ENCODE results near the gene PRSS2.
"Not testable (repeated sequence)": the region's sequence is repeated elsewhere in the genome, so short reads cannot be mapped to it uniquely, and the experiment has no call there.

Gene PRSS2

DNA sequence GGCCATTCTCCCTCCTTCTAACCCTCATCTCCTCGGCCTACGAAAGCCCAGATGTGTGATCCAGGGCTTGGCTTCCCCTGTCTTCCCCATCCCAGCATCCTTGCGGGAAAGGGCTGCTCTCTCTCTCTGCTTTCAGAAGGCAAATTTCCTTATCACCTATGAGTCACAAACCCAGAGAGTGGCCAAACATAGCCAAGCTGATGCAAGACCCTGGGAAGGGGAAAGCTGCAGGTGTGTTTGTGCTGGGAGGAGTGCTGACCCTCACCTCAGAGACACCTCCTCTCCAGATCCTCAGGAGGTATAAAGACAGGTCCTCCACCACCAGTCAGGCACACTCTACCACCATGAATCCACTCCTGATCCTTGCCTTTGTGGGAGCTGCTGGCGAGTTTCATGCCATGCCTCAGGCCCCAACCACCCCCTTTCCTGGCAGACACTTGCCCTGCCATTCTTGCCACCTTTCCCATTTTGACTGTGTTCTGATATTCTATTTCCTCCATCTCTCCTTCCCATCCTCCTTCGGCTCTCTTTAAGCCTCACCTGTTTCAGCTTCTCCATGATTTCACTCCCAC, 10.6 kb upstream of the PRSS2 start:
- DNase-seq = no peak

DNA sequence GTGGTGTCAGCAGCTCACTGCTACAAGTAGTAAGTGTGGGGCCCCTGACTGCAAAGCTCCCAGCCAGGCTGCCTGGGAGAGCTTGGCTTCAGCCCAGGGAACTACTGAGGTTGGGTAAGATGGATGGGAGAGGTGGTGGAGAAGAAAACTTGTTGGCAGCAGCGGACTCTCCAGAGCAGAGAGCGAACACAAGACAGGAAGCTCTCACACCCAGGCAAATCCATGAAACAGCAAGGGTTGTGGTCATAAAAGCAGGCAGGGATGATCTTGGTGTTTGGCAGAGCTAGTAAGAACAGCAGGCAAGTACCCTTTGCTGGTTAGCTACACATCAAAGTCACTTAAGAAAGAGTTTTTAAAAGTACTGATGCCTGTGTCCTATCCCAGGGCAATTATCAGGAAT, 9.2 kb upstream of the PRSS2 start:
- not testable (repeated sequence) for DNase-seq

DNA sequence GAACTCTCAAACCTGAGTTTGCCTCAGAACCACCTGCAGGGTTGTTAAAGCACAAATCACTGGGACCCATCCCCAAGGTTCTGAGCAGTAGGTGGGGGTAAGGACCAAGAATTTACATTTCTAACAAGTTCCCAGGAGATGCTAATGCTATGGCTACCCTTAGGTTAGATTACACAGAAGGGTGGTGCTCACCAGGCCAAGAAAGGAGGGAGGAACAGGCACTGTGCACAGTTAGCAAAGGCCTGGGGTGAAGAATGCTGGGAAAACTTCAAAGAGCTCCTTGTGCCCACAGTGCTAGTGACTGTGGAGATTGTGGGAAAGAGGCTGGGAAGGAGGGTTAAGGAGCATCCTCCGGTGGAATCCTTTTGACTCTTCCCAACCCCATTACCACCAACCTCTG, 8.7 kb upstream of the PRSS2 start:
- DNase-seq = no peak

DNA sequence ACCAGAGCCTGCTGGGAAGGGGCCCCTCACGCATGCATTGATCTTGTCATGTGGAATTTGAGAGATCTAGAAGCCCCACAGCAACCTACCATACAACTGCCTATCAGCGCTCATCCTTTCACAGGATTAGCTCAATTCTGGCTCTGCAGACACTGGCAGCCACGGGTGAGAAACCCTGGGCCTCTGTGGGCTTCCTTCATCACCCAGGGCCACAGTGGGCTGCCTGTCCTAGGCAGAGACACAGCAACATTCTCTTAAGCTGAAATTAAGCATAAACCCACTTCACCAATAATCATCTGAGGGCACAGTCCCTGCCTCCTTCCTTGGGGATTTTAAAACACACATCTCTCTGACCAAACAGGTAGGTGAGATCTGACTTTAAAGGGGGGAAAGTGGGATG, 3.3 kb upstream of the PRSS2 start:
- no peak for DNase-seq

DNA sequence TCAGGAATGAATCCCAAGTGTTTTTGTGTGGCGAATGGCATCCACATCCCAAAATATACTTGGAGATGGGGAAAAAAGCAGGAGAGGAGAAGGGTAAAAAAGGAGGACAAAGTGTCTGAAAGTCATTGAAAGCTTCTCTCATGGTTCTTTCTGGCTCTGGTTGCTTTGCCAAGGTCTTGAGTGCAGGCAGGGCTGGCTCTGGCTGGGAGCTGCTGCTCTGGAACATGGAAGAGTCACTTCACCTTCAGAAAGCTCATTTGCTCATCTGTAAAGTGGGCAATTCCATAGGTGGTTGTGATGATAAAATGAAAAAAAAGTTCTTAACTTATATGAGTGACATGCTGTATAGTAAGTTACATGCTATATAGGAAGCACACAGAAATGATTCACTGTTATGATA, 2.9 kb upstream of the PRSS2 start:
- no peak for DNase-seq

DNA sequence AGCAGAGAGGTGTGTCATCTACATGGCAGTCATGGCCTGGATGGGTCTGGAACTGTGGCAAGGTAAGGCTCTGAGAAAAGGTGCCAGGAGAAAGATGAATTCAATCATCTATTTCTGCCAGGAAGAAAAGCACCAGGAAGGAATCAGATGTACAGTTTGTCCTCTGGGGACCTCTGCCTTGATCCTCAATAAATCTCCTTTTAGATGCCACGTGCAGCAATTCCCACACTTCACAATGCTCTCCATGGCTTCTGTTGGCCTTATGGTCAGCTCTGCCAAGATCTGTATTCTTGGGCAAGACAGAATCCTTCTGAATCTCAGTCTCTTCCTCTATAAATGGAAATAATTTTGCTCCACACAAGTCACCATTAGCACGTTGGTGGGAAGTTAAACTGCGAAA, 1.9 kb upstream of the PRSS2 start:
- DNase-seq = not testable (repeated sequence)

DNA sequence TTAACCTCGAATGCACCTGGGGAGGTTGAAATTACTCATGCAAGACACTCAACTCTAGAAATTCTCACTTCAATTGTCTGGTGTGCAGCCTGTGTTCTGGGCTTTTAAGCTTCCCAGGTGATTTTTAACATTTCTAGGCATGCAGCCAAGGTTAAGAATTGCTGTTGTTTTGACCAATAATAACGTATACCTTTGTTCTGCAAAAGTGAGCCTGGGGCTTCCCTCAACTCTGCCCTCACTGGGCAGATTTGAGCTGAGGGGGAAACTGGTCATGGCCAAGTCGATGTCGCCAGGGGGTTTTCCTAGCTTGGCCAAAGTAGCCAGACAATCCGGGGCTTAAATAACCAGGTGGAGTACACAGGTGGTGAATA, 568 bp downstream of the PRSS2 start:
- no peak for DNase-seq

DNA sequence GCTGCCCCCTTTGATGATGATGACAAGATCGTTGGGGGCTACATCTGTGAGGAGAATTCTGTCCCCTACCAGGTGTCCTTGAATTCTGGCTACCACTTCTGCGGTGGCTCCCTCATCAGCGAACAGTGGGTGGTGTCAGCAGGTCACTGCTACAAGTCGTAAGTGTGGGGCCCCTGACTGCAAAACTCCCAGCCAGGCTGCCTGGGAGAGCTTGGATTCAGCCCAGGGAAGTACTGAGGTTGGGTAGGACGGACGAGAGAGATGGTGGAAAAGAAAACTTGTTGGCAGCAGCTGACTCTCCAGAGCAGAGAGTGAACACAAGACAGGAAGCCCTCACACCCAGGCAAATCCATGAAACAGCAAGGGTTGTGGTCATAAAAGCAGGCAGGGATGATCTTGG, 1.3 kb downstream of the PRSS2 start:
- DNase-seq = no peak

DNA sequence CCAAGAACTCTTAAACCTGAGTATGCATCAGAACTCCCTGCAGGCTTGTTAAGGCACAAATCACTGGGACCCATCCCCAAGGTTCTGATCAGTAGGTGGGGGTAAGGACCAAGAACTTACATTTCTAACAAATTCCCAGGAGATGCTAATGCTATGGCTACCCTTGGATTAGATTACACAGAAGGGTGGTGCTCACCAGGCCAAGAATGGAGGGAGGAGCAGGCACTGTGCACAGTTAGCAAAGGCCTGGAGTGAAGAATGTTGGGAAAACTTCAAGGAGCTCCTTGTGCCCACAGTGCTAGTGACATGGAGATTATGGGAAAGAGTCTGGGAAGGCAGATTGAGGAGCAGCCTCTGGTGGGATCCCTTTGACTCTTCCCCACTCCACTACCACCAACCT, 1.9 kb downstream of the PRSS2 start:
- no peak for DNase-seq

DNA sequence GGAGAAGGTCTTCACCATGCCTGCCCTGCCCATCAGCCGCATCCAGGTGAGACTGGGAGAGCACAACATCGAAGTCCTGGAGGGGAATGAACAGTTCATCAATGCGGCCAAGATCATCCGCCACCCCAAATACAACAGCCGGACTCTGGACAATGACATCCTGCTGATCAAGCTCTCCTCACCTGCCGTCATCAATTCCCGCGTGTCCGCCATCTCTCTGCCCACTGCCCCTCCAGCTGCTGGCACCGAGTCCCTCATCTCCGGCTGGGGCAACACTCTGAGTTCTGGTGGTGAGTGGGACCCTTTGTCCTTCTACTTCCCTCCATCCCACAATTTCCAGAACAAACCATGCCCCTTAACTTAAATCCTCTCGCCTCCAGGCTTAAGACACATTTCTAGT, 2.5 kb downstream of the PRSS2 start:
- no peak for DNase-seq

DNA sequence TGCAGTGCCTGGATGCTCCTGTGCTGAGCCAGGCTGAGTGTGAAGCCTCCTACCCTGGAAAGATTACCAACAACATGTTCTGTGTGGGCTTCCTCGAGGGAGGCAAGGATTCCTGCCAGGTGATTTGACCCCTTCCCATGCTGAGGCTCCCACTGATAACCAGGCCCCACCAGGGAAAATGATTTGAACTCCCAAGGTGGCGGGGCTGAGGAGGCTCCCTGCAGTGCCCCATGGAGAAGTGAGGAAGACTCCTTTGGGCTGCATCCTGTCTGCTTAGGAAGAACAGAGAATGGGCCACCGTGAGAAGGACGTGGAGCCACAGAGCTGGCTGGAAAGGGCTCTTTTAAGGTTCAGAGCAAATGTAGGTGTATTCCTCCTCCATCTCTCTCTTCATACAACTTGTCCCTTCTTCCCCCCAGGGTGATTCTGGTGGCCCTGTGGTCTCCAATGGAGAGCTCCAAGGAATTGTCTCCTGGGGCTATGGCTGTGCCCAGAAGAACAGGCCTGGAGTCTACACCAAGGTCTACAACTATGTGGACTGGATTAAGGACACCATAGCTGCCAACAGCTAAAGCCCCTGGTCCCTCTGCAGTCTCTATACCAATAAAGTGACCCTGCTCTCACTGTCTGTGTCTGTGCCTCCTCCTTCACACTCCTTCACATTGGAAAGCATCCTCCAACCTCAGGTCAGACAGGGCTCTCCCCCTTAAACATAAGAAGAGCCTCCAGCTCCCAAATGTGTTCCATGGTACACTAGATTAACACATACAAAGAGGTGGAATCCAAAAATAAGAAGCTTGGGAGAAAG, 3.4 kb downstream of the PRSS2 start:
- no peak for DNase-seq

DNA sequence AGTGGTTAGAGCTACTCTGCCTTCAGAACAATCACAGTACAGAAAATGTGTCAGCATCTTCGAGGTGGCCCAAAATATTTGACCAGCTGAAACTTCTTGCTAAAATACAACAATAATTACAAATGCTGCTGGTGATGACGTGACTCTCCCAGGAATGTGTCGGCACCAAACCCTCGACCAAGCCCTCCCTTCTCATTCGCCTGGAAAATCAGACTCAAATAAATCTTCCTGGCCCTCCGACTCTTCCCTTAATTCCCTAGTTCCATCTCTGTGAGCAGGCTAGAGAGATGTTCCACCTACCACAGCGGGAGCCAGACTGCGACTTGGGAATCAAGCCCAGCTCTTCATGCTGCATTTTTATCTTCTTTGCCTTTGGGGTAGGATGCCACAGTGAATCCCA, 4.1 kb downstream of the PRSS2 start:
- DNase-seq = no peak

DNA sequence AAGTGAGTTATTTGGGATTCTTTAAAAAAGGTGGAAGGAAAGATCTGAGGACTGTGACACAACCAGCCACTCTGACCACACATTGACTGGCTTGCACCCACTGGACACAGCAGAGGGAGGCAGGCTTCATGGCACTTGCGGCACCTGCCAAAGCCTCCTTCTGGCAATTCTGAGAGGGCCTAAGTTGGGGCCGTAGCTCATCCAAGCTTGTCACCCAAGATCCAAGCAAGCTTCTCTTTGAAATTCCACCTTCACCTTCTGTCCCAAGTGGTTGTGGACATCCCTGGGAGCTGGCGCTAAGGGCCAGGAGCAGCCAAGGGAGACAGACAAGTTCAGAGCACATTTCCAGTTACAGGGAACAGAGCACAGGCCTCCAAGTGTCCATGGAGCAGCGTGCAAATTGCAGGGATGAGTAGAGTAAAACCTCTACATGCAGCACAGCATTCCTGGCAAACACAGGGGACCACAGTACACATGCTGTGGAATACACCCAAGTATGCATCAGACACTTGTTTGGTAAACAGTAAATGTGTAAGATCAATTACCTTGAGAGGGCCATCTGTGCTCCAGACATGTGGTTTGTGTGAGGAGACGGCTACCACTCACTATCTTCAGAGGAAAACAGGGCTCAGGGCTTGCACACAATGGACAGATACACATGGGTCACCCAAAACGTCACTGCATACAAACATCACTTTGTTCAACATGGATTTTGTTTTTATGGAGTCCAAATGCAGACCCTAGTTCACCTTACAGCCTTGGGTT, 4.8 kb downstream of the PRSS2 start:
- not testable (repeated sequence) for DNase-seq

DNA sequence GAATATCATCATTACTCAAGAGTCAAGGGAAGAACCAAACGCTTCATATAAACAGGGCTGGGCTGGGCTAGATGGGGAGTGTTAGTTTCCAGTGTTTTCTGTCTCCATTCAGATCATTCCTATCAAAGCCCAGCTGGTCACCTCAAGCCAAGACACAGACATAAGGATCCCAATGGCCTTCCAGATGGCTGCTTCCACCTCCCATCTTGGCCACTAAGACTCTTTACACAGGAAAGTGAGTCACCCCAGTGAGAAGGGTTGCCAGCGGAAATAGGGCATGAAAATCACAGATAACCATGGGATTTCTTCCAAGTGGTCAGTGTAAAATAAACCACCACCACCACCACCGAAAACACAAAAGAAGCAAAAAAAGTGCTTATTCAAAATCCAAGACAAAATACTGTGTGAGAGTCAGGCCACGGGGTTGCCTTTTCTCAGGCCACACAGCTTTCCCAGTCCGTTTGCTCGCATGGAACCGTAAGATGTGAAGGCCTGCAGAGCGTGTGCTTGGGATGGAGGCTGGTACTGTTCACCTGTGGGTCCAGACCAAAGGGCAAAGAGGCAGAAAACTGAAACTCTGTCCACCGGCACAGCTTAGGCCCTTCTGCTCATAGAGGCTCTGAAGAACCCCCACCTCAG, 5.6 kb downstream of the PRSS2 start:
- no peak for DNase-seq

DNA sequence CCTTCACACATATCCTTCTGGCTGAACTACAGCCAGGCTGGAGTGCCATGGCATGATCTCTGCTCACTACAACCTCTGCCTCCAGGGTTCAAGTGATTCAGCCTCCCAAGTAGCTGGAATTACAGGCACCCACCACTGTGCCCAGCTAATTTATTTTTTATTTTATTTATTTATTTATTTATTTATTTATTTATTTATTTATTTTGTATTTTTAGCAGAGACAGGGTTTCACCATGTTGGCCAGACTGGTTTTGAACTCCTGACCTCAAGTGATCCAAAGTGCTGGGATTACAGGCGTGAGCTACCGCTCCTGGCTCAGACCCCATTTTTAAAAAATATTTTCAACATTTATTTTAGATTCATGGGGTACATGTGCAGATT, 6.1 kb downstream of the PRSS2 start:
- DNase-seq = not testable (repeated sequence)

DNA sequence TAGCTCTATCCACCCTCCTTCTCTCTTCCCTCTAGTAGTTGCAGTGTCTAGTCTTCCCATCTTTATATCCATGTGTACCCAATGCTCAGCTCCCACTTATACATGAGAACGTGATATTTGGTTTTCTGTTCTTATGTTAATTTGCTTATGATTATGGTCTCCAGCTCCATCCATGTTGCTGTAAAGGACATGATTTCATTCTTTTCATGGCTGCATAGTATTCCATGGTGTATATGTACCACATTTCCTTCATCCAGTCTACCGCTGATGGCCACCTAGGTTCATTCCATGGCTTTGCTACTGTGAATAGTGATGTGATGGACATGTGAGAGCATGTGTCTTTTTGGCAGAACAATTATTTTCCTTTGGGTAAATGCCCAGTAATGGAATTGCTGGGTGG, 6.5 kb downstream of the PRSS2 start:
- no peak for DNase-seq

DNA sequence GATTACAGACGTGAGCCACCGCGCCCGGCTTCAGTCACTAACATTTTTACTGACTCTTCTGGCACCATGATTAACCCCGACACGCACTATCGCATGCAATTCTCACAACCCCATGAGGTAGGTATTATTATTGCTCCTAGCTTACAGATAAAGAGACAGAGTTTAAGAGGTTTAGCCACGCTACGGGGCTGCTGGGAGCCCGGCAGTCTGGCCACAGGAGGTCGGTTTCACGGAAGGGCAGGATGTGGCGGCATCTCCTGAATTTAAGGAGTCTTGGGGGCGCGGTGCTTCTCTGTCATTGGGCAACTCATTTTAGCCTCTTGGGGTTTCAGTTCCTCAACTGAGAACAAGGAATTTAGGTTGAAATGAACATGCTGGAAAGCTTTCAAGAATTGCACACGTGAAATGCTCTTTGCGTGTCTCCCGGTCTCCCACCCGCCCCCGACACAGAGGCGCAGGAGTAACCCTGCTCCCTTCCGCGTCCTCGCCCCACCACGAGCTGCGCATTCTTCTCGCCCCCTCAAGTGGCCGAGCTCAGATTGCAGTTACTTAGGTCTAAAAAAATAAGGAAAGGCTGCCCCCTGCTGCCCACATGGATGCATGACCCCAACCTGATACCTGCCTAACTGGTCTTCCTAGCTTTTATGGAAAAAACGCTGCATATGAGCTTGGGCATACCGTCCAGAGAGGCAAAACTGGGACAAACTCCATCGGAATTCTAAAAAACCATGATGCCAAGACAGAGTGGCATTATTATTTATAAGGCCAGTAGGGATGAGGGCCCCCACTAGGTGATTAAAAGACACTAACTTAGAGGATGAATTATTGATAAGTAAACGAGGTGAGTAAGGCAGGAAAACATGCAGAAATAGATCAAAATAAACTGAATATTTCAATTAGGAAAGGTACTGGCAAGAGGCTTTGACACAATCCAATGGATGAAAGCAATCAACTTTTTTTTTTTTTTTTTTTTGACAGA, 12.4 kb downstream of the PRSS2 start:
- peak; percentile 68 for DNase-seq

DNA sequence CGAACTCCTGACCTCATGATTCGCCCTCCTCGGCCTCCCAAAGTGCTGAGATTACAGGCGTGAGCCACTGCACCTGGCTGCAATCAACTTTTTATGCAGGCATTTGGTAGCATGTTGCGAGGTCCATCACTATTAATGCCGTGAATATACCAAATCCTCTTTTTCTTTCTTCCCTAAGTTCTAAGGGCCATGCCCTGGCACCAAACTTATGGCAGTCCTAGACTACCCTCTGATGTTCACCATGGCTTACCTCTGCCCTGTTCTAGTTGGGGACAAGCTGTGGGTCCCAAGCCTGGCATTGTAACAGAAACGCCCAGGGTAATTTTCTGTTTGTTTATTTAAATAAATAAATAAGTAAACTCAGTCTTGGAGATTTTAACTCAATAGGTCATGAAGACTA, 13.3 kb downstream of the PRSS2 start:
- no peak for DNase-seq

DNA sequence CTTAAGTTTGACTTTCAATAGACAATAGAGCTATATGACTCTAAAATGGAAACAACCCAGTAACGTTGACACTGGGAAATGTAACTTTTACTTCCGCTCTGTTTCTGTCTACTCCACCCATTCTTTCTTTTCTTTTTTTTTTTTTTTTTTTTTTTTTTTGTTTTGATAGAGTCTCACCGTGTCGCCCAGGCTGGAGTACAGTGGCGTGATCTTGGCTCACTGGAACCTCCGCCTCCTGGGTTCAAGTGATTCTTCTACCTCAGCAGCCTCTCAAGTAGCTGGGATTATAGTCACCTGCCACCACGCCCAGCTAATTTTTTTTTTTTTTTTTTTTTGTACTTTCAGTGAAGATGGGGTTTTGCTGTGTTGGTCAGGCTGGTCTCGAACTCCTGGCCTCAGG, 13.9 kb downstream of the PRSS2 start:
- DNase-seq = no peak

DNA sequence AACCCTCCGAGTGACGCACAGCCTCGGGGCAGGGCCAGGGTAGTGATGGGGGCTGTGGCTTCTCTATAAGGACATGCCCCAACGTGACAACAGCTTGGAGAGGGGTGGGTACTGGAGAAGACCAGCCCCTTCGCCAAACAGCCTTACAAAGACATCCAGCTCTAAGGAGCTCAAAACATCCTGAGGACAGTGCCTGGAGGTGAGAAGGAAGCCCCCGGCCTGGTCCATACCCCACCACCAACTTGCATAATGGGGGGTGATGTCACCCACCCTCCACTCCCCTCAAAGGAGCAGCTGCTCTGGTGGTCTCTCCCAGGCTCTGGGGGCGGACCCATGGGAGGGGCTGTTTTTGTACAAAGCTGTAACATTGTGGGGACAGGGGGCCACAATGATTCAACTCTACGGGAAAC, 15.1 kb downstream of the PRSS2 start:
- peak; percentile 72 for DNase-seq

DNA sequence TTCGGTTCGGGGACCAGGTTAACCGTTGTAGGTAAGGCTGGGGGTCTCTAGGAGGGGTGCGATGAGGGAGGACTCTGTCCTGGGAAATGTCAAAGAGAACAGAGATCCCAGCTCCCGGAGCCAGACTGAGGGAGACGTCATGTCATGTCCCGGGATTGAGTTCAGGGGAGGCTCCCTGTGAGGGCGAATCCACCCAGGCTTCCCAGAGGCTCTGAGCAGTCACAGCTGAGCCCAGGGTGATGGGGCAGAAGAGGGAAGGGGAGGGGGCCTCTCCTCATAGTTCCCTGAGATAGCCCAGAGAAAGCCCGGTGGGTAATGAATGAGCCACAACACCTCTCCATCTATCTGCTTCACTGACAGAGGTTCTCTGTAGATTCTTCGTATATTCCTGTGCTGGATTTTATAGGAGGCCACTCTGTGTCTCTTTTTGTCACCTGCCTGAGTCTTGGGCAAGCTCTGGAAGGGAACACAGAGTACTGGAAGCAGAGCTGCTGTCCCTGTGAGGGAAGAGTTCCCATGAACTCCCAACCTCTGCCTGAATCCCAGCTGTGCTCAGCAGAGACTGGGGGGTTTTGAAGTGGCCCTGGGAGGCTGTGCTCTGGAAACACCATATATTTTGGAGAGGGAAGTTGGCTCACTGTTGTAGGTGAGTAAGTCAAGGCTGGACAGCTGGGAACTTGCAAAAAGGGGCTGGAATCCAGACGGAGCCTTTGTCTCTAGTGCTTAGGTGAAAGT, 16.4 kb downstream of the PRSS2 start:
- no peak for DNase-seq

DNA sequence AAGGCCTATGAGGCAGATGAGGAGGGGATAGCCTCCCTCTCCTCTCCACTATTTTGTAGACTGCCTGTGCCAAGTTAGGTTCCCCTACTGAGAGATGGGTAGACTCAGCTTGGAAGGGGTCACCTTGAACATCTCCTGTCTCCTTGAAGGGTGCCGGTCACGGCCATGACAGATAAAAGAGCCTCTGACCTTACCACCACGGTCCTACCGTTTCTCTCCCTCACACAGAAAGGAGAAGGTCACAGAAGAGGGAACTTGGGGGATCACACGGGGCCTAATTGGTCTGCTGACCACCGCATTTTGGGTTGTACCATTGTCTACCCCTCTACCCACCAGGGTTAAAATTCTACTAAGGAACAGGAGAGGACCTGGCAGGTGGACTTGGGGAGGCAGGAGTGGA, 17.0 kb downstream of the PRSS2 start:
- DNase-seq = no peak
